ENCODE measurements around the gene TOR3A.
A peak's percentile ranks its signal among the peaks of the same experiment; 100 is the strongest.
"Not testable (repeated sequence)": the region's sequence is repeated elsewhere in the genome, so short reads cannot be mapped to it uniquely, and the experiment has no call there.

TOR3A gene, protein sequence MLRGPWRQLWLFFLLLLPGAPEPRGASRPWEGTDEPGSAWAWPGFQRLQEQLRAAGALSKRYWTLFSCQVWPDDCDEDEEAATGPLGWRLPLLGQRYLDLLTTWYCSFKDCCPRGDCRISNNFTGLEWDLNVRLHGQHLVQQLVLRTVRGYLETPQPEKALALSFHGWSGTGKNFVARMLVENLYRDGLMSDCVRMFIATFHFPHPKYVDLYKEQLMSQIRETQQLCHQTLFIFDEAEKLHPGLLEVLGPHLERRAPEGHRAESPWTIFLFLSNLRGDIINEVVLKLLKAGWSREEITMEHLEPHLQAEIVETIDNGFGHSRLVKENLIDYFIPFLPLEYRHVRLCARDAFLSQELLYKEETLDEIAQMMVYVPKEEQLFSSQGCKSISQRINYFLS

DNA sequence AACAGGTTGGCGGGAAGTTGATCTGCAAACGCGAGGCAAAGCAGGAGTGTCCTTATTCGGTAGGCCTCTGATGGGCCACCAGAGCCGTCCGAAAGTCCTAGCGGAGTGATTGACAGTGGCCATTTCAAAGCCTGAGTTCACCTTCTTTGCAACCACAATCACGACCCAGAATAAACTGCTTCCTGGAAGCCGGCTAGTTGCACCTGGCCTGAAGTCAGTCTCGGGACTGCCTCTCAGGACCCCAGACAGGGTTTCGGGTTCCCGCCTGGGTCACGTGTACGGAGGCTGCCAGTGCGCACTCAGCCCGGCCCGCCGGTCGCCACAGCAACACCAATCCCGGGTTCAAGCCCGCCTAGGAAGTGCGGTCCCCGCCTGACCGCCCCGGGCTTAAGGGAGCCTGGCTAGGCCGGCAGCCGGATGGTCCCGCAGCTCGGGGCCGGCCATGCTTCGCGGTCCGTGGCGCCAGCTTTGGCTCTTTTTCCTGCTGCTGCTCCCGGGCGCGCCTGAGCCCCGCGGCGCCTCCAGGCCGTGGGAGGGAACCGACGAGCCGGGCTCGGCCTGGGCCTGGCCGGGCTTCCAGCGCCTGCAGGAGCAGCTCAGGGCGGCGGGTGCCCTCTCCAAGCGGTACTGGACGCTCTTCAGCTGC is at the start of gene TOR3A:
Gene TOR3A, plus strand, starts transcription at position 384 of the 646 bp plus-strand sequence. Its CDS starts 59 bp downstream, at position 443.
- peak; percentile 88 for DNase-seq (ENCODE audit: low spot score)

DNA sequence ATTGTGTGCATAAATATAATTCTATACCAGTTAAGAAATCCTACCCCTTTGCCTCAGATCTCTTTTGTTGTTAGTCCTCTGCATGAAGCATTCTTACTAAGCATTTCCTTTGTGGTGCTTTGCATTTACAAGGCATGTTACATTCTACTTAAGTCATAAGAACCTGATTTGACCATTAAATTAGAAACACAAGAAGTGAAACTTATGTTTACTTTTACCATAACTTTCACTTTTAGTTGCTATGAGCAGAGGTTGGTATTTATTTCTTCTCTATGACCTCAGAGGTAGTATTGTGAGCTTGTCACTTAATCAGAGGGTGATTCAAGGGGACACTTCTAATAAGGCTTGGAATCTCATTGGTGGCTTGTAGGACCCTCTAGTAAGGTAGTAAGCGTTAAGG is 47.1 kb upstream of the TOR3A start:
- peak; percentile 32 for DNase-seq (ENCODE audit: low spot score)

DNA sequence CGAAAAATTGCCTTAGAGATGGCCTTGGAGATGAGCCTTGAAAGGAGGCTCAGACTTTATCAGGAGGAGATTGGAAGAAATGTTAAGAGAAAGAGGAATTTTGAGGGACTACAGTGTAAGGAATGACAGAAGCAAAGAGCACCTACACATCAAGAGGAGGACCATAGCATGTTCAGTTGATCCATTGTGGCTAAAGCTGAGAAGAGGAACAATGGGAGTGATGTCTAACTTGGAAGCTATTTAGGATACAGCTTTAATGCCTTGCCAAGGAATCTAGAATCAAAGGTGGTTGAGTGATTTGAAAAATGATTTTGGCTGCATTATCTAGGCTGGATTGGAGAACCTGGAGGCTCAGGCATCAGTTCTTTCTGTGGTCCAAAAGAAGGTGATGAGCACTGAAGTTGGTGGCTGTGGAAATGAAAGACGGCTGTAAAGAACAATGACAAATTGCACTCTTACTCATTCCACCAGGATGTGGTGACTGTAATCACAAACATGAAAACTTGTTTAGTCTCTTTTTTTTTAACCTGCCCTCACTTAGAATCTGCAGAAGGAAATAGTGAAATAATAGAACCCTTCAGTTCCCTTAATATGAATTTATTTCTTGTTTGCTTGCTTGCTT is 44.9 kb upstream of the TOR3A start:
- no peak for DNase-seq (ENCODE audit: low spot score)

DNA sequence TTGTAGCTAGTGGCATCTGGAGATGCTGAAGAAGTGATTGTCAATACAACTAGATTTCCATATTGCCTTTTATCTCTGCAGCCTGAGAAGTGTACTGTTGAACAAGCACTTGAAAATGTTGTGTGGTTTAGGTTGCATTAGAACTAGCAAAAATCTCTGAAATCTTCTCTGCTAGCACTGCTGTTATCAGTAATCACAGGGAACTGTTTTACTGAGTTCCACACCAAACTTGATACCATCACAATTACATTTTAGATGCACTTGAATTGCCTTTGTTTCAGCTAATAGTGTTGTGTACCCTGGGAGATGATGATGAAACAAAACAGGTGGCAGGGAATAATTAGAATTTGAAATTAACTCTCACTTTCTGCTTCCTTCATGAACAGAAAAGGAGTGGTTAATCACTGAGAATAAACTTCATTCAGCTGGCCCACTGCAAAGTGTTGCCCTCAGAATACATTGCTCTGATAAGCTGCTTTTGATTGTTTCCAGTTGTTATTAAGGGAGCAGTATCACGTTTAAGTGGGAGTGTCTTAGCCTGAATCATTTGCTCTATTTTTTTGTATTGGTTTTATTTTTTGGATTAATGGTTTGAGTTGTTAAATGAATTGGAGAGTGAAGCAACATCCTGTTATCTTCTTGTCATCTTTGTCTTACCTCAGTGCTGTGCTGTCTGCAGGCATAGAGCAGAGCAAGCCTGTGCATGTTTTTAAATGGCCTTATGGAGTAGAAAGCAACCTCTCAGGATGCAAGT is 43.2 kb upstream of the TOR3A start:
- no peak for DNase-seq (ENCODE audit: low spot score)

DNA sequence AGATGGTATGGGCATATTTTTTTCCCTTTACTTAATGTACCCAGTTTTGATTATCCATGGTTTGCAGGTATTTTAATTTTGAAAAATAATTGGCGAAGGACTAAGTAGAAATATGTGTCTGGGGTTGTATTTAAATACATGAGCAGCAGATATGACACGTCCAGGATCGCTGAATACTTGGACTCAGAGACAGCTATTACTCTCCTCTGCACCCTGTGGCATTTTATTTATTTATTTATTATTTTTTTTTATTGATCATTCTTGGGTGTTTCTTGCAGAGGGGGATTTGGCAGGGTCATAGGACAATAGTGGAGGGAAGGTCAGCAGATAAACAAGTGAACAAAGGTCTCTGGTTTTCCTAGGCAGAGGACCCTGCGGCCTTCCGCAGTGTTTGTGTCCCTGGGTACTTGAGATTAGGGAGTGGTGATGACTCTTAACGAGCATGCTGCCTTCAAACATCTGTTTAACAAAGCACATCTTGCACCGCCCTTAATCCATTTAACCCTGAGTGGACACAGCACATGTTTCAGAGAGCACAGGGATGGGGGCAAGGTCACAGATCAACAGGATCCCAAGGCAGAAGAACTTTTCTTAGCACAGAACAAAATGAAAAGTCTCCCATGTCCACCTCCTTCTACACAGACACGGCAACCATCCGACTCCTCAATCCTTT is 42.2 kb upstream of the TOR3A start:
- not testable (repeated sequence) for DNase-seq (ENCODE audit: low spot score)

DNA sequence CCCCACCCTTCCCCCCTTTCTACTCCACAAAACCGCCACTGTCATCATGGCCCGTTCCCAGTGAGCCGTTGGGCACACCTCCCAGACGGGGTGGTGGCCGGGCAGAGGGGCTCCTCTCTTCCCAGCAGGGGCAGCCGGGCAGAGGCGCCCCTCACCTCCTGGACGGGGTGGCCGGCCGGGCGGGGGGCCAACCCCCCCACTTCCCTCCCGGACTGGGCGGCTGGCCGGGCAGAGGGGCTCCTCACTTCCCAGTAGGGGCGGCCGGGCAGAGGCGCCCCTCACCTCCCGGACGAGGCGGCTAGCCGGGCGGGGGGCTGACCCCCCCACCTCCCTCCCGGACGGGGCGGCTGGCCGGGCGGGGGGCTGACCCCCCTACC is 41.7 kb upstream of the TOR3A start:
- DNase-seq (ENCODE audit: low spot score): not testable (repeated sequence)

DNA sequence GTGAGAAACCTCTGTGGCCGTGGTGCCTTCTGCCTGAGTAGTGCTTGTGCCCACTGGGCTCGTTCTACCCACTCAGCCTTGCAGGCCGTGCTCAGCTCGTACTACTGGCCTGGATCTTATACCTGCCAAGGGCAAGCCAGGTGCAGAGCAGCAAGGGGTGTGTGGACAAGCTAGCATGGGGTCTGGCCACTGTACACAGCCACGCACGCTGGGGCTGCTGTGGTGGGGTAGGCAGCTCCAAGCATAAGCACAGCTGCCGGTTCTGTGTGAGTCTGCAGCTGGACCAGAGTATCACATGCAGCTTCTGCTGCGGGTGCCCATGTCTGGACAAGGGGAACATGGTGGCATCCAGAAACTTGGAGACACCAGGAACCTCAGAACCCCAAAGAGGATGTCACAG is 39.8 kb upstream of the TOR3A start:
- no peak for DNase-seq (ENCODE audit: low spot score)

DNA sequence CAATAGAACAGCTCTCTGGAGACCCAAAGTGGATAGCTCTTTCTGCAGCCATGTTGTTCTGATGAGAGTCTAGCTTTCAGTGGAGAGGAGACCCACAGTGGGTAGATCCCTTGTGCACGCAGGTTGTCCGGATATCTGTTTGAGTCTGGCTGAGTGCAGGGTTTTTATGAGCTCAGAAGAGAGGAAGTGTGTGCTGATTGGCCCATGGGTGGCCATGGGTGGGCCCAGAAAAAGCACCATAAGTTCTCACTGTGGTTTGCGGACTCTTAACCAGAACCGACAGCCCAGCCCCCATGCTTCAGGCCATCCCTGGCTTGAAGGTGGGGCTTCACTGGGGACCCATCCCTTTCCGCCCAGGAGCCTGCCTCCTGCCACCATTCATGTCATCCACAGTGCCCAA is 39.2 kb upstream of the TOR3A start:
- no peak for DNase-seq (ENCODE audit: low spot score)

DNA sequence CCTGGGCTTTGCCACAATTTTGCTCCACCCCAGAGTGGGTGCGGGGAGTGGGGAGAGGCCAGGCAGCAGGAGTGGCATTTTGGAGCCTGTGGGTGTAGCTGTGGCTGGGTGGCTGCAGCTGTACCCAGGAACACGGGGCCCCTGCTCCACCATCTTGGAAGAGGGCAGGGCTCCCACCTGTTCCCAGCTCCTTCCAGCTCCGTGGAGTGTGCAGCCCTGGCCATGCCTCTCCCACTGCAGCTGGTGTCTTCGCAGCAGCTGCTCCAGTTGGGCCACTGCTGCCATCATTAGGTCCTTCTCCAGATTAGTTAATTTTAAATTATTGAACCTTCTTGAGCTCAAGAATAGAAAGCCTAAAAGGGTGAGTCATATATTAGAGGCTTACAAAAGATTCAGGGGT is 38.6 kb upstream of the TOR3A start:
- no peak for DNase-seq (ENCODE audit: low spot score)

DNA sequence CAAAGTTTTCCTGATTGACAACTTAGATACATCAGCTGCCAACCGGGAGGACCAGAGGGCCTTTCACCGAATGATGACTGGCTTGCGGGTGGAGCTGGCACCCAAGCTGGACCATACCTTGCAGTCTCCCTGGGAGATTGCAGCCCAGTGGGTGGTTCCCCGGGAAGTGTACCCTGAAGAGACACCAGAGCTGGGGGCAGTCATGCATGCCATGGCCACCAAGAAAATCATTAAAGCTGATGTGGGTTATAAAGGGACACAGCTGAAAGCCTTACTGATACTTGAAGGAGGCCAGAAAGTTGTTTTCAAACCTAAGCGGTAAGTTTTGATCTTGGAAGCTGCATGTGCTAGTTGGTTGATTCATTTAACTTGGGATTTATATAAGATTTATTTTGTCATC is 38.0 kb upstream of the TOR3A start:
- no peak for DNase-seq (ENCODE audit: low spot score)

DNA sequence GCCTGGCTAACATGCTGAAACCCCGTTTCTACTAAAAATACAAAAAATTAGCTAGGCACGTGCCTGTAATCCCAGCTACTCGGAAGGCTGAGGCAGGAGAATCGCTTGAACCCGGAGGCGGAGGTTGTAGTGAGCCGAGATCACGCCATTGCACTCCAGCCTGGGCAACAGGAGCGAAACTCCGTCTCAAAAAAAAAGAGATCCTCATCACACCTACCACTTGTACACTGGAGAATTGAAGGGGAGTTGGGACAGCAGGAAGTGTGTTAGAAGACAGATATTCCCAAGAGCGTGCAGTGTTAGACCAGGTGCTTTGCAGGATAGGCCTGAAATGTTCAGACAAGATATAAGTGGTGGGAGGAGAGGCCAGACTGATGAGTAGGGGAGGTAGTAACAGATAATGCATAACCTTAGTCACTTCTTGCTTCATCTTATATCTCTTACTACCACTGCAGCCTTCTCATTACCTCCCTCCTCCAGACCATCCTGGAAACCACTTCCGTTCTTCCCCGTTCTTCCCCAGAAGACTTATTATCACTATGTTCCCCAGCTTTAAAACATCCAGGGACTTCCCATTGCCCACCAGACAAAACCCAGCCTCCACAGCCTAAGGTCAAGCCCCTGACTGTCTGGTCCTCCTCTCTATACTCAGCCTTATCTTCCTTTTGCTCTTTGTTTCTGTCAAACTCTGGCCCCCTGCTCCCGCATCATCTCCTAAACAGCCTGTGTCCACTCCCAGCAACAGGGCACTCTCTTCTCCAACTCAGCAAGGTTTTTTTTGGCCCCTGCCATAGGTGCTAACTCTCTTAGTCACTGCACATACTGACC is 34.8 kb upstream of the TOR3A start:
- no peak for DNase-seq (ENCODE audit: low spot score)

DNA sequence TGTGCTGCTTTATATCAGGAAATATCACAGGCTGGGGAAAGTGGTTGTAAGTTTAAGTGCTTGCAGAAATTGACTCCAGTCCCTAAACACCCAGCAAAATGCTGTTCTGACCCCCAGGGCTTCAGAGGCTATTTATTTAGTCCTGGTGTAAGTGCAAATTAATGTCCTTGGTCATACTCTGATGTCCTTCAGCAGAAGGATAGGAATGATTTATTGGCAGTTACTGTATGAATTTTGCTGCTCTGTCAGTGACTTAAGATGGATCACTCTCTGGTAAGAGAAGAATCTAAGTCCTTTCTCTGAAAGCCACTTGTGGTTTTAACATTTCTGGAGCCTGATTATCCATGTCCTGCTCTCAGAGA is 34.3 kb upstream of the TOR3A start:
- no peak for DNase-seq (ENCODE audit: low spot score)

DNA sequence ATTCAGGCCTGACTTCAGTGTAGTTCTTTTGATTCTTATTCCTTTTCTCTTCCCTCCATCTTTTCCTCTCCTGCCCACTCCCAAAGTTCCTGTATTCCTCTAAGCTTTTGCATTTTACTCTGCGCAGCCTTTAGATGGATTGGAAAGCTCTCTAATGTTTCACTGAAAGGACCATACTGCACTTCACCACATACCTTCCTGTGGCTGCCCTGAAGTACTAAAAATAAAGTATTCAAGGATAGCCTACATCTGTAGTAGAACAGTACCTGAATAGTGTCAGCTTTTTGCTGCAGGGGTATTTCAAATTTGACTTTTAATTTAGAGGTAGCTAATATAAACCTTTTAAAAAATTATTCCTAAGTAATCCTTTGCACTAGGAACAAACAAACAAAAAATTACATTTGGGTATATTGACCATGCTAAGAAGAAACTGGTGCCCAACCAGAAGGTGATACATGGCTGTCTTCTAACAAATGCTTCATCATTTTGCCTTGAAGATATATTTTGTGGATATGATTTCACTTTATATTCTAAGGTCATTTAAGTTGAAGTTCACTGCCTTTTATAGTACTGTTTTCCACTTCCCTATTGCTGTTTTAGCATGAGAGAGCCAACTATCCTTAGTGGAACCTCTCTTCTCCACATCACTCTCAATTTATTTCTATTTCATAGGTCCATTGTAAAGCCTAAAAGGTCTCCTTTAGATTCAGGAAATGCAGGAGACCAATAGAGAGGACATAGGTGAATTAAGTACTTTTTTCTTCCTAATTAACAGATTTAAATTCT is 33.3 kb upstream of the TOR3A start:
- no peak for DNase-seq (ENCODE audit: low spot score)

DNA sequence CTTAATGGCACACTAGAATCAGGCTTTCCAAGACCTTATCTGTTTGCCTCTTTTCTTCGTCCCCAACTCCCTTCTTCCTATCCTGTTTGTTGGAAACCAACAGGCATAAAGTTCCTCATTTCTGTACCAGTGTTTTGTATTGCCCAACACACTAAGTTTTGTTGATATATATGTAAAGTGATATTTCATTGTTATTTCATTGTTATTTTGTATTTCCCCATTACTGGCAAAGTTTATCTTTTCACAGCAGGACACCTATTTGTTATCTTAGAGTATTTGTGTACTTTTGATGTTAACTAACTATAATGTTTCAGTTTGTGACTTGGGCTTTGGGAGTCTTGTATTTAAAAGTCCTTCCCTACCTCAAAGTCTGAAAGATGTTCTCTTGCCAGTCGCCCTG is 29.1 kb upstream of the TOR3A start:
- no peak for DNase-seq (ENCODE audit: low spot score)

DNA sequence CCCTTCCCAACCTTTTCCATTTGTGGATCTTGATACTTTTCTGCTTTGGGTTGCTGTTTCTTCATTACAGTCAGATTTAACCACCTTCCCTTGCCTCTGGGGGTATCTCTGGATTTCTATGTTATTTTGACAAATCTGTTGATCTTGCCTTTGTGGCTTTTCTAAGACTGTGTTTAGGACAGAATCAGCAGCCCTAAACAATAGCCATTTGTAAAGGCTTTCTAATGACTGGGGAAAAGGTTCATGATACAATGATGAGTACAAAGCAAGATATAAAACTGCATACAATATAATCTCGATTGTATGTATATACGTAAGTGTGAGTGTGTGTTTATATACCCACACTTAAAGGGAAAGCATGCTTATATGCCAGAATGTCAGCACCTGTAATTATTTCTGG is 28.4 kb upstream of the TOR3A start:
- no peak for DNase-seq (ENCODE audit: low spot score)

DNA sequence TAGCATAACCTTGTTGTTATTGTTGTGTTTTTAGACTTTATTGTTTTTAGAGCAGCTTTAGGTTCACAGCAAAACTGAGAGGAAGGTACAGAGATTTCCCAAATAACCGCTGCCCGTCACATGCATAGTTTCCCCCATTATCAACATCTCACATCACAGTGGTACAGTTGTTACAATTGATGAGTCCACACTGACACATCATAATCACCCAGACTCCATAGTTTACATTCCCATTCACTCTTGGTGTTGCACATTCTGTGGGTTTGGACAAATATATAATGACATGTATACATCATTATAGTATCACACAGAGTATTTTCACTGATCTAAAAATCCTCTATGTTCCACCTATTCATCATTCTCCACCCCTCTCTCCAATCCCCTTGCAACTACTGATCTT is 25.9 kb upstream of the TOR3A start:
- no peak for DNase-seq (ENCODE audit: low spot score)

DNA sequence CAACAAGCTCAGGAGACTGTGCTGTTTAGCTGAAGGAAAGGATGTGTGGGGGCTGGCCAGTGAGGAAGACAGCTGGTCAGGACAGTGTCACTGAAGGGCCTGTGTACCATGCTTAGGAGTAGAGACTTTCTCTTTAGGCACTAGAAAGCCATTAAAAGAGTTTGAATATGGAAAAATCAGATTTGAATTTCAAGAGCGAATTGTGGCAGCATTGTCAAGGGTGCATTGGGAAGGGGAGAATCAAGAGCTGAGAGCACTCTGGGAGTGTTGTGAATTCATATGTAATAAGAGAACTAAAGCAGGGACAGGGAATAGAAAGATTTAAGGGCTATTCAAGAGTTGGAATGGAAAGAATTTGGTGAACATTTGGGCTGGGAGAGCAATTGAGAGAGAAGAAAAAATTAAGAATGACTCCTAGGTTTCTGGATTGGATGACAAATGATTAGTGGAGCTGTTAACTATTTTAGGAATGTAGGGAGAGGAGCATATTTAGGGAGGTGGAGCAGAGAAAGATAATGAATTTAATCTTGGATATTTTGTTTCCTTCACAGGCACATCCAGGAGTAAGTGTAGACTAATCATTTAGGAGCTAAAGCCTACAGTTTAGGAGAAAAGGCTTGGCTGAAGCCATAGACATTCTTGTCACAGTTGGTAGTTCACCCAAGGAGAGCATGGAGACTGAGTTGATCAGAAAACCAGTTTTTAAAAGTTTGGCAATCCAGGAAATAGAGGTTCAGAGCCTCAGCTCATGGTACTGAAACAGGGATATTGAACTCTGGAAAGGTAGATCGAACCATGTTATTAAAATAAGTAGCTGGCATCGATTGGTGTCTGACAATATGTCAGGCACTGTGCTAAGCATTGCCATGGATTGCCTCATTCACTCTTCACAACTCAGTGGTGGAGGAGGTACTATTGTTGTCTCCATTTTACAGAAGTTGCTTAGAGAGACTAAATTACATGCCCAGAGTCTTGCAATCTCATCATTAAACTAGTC is 23.1 kb upstream of the TOR3A start:
- peak; percentile 34 for DNase-seq (ENCODE audit: low spot score)

DNA sequence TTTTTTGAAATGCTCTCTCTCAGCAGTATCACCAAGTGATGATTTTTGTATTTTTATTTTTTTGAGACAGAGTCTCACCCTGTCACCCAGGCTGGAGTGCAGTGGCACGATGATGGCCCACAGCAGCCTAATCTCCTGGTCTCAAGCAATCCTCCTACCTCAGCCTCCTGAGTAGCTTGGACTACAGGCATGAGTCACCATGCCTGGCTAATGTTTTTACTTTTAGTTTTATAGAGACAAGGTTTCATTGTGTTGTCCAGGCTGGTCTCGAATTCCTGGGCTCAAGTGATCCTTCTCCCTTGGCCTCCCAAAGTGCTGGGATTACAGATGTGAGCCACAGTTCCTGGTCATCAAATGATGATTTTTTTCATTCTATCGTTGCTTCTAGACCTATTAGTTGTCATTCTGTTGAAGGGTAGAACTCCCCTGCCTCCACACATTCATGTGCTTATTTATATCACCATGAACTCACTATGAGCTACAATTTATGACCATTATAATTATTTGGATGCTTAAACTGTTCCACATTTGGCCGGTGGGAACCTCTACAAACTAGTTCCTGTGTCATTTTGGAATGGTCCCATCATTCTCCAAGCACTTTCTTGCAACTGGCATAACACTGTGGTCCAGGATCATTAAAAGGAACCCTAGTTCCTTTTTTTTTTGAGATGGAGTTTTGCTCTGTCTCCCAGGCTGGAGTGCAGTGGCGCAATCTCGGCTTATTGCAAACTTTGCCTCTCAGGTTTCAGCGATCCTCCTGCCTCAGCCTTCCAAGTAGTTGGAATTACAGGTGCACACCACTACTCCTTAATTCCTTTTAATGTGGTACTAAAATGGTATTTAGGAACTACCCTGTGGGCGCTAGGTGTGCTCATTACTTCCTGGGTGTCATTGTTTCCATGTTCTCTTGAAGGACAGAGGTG is 20.2 kb upstream of the TOR3A start:
- no peak for DNase-seq (ENCODE audit: low spot score)
